Measurements from ENCODE around the gene OSTC.

- no peak for TF ChIP-seq CTCF (IDR thresholded peaks at IDR 0.05)
- TF ChIP-seq TAF1 (IDR thresholded peaks at IDR 0.05; ENCODE audit: borderline replicate concordance, low read depth, low read length), result no peak
- no peak for TF ChIP-seq EZH2phosphoT487 (IDR thresholded peaks at IDR 0.05; ENCODE audit: borderline replicate concordance, low read depth)
- no peak for TF ChIP-seq FOXJ3 (CRISPR knock-in tag; IDR thresholded peaks at IDR 0.05)
- no peak for TF ChIP-seq CHD2 (IDR thresholded peaks at IDR 0.05; ENCODE audit: low read length, partially characterized antibody)
- no peak for TF ChIP-seq TCF12 (IDR thresholded peaks at IDR 0.05)
- no peak for TF ChIP-seq YY1 (IDR thresholded peaks at IDR 0.05; ENCODE audit: low read depth)
- TF ChIP-seq TEAD4 (IDR thresholded peaks at IDR 0.05; ENCODE audit: borderline replicate concordance, insufficient read depth), result no peak
- TF ChIP-seq EP300 (IDR thresholded peaks at IDR 0.05; ENCODE audit: borderline replicate concordance in 1 of 2, low read depth in 1 of 2, low read length in 1 of 2), result no peak
These were observed 24.3 kb upstream of the OSTC start for GRCh38 chr4:108626056-108626455.

Data from SK-N-SH (cell line).